H1 (cell line): ENCODE results near the gene COL4A3.

Experiments
- ATF2 ChIP-seq: IDR thresholded peaks from 2 replicates; pipeline ENCODE4 v1.6.1; 2012; ENCODE audit warnings: low read length, inconsistent platforms
- CBX8 ChIP-seq: fragments of 300-800, 300-1000 bp; sonication (generic); IDR thresholded peaks from 2 replicates; pipeline ENCODE4 v1.7.1; 2016; ENCODE audit warnings: low read depth, low read length, borderline replicate concordance
- CTCF ChIP-seq, 3 experiments: IDR thresholded peaks; 1 replicate in 2 of 3; 2 replicates in 1 of 3; pipeline versions ENCODE4 v1.5.1 to v1.6.1; 2011; ENCODE audit warnings: low read length in 3 of 3, mild to moderate bottlenecking in 3 of 3, inconsistent platforms in 2 of 3, low read depth in 1 of 3, moderate library complexity in 1 of 3; ENCODE audit not compliant: insufficient read depth in 1 of 3; ENCODE audit errors: control extremely low read depth in 1 of 3
- EGR1 ChIP-seq: IDR thresholded peaks from 2 replicates; pipeline ENCODE4 v1.6.1; 2011; ENCODE audit warnings: low read depth, low read length, borderline replicate concordance
- EP300 ChIP-seq, 2 experiments: IDR thresholded peaks; 1 replicate in 1 of 2; 2 replicates in 1 of 2; pipeline ENCODE4 v1.6.1; 2011 to 2012; ENCODE audit warnings: low read depth in 2 of 2, low read length in 2 of 2, mild to moderate bottlenecking in 2 of 2, borderline replicate concordance in 1 of 2, inconsistent platforms in 1 of 2, moderate library complexity in 1 of 2
- EZH2 ChIP-seq: fragments of 200-600 bp; sonication (generic); IDR thresholded peaks from 2 replicates; pipeline ENCODE4 v1.7.1; 2012; ENCODE audit warnings: low read depth, mild to moderate bottlenecking, moderate library complexity, low read length, inconsistent platforms; ENCODE audit not compliant: severe bottlenecking
- FOSL1 ChIP-seq: IDR thresholded peaks from 2 replicates; pipeline ENCODE4 v1.6.1; 2011; ENCODE audit warnings: mild to moderate bottlenecking, low read depth, low read length, moderate library complexity; ENCODE audit not compliant: insufficient read depth
- GTF2F1 ChIP-seq: IDR thresholded peaks from 2 replicates; pipeline ENCODE4 v1.6.1; 2012; ENCODE audit warnings: low read depth, low read length, improper control_type of control experiment, borderline replicate concordance
- KDM5A ChIP-seq: fragments of 200-600 bp; IDR thresholded peaks from 2 replicates; pipeline ENCODE4 v1.7.1; 2012; ENCODE audit warnings: mild to moderate bottlenecking, low read length, inconsistent platforms, mixed read lengths

- TF ChIP-seq EGR1, result no peak
- no peak for TF ChIP-seq EZH2
- no peak for TF ChIP-seq FOSL1
- no peak for TF ChIP-seq CTCF (IDR thresholded peaks at IDR 0.05; ENCODE audit: control extremely low read depth in 1 of 3, insufficient read depth in 1 of 3, low read depth in 1 of 3, low read length in 3 of 3)
- TF ChIP-seq CBX8, result no peak
- TF ChIP-seq GTF2F1, result no peak
- TF ChIP-seq KDM5A, result no peak
- no peak for TF ChIP-seq ATF2
- no peak for TF ChIP-seq EP300 (IDR thresholded peaks at IDR 0.05; ENCODE audit: borderline replicate concordance in 1 of 2, low read depth in 2 of 2, low read length in 2 of 2)
These were observed 195.9 kb downstream of the COL4A3 start for GRCh38 chr2:227360351-227360750.
